GM23338 (cell line): Measurements from ENCODE around the gene MGAT3.

Experiments
- CTCF ChIP-seq, 2 experiments: fragments of 200-600 bp in 1 of 2; sonication (generic) in 1 of 2; conservative IDR thresholded peaks; 2 replicates each; pipeline versions ENCODE4 v1.5.1 to v1.6.1; 2016 to 2017; ENCODE audit warnings: antibody characterized with exemption in 2 of 2, low read depth in 2 of 2, mild to moderate bottlenecking in 2 of 2, moderate library complexity in 1 of 2
- REST ChIP-seq: IDR thresholded peaks from one replicate; pipeline ENCODE4 v1.6.1; 2018; ENCODE audit warnings: antibody characterized with exemption; ENCODE audit not compliant: unreplicated experiment

- TF ChIP-seq REST (no peak), CTCF (conservative IDR thresholded peaks at IDR 0.05; ENCODE audit: low read depth in 2 of 2) (no peak)
Observed at GRCh38 chr22:39434721-39435120, 22.1 kb upstream of the MGAT3 start.
